Bronchial epithelial cell (primary cell): ENCODE results near the gene STMP1. TPM values are rescaled to one million over a fixed set of nuclear protein-coding genes. Genes with fewer than 3 reads are reported as not detected.

Experiments
- DNase-seq: peaks from one replicate; pipeline ENCODE4 v3.0.0-alpha.2; 2010; ENCODE audit warnings: low read depth
- FAIRE-seq: peaks from 2 replicates; lab custom pipeline; 2011; peaks lifted over from hg19 to GRCh38; lab: Jason Lieb, UNC
- H3K27me3 ChIP-seq: 2 replicates; pipeline ENCODE4 v1.5.1; 2011; ENCODE audit warnings: low read length; ENCODE audit not compliant: control insufficient read depth, insufficient read depth
- H3K36me3 ChIP-seq: 2 replicates; pipeline ENCODE4 v1.5.1; 2011; ENCODE audit warnings: low read length; ENCODE audit not compliant: control insufficient read depth, insufficient read depth
- H3K4me3 ChIP-seq: 2 replicates; pipeline ENCODE4 v1.5.1; 2011; ENCODE audit warnings: mild to moderate bottlenecking, low read depth, low read length, control low read depth
- total RNA-seq: library from RNA; depleted of rRNA; stranded (reverse); fragments of >200 nt; gene quantifications from 2 replicates; pipeline ENCODE4 v1.2.1, GENCODE V29; 2014
- TF ChIP-seq, protein P1 (sequence below): IDR thresholded peaks from 2 replicates; pipeline ENCODE4 v1.5.1; 2011; ENCODE audit warnings: mild to moderate bottlenecking, moderate library complexity, low read length, control low read depth, inconsistent platforms; ENCODE audit not compliant: insufficient read depth, severe bottlenecking

STMP1 gene
- total RNA-seq, 1 donor from 2014 or later, result 7.4 TPM

DNA sequence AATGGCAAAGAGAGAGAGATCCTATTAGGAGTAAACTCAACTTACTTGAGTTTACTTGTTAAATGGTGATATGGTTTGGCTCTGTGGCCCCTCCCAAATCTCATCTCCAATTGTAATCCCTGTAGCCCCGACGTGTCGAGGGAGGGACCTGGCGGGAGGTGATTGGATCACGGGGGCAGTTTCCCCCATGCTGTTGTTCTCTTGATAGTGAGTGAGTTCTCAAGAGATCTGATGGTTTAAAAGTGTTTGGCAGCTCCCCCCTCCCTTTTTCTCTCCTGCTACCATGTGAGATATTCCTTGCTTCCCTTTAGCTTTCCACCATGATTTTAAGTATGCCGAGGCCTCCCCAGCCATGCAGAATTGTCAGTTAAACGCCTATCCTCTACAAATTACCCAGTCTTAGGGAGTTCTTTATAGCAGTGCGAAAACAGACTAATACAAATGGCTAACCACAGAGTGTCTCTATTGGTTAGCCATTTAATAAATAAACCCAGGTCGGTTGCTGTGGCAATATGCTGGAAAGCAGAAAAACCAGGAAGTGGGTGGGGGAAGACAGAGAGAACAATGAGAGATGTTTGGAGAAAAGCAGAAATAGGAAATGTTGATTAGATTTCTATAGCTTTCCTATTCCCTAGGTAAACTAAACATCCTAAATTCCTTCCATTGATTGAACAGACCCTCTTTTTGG lies 3.0 kb upstream of the STMP1 start:
- no peaks in the 10 kb centered on the region for H3K27me3 ChIP-seq
- FAIRE-seq, result no peak
- DNase-seq, result no peak
- no peak overlapping the region for H3K4me3 ChIP-seq
- no peaks in the 10 kb centered on the region for H3K36me3 ChIP-seq
- TF ChIP-seq, protein P1, sequence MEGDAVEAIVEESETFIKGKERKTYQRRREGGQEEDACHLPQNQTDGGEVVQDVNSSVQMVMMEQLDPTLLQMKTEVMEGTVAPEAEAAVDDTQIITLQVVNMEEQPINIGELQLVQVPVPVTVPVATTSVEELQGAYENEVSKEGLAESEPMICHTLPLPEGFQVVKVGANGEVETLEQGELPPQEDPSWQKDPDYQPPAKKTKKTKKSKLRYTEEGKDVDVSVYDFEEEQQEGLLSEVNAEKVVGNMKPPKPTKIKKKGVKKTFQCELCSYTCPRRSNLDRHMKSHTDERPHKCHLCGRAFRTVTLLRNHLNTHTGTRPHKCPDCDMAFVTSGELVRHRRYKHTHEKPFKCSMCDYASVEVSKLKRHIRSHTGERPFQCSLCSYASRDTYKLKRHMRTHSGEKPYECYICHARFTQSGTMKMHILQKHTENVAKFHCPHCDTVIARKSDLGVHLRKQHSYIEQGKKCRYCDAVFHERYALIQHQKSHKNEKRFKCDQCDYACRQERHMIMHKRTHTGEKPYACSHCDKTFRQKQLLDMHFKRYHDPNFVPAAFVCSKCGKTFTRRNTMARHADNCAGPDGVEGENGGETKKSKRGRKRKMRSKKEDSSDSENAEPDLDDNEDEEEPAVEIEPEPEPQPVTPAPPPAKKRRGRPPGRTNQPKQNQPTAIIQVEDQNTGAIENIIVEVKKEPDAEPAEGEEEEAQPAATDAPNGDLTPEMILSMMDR, result no peak

DNA sequence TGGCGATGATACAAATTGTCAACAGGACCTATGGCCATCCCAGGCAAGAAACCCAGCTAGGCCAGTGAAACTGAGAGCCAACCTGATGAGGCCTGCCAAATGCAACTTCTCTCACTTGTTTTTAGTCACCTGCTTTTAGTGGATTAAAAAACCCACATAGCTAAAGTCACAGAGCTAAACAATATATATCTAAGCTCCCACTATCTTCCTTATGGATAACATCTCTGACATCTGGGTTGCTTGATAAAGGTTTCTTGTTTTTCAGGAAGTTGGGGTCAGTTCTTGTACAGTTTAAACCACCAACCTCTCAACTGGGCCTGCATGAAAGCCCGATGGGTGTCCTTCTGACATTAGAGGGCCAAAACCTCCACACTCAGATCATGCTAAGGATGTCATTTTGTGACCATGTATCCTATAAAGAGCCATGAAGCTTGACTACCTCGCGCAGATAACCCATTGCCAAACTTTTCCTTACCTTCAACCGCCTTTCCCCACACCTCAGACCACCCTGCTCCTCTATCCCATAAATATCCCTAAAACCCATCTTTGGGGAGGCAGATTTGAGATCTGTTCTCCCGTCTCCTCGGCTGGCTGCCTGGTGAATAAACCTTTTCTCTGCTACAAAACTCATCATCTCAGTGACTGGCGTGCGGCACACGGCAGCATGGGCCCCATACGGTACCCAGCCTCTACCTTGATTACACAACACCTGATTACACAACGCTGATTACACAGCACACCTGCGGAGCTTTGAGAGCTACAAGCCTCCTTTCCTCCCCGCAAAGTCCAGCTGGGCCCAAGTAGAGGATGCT lies 797 bp upstream of the STMP1 start:
- TF ChIP-seq, protein P1, result no peak
- peak overlapping the region; percentile 96 for H3K4me3 ChIP-seq
- DNase-seq, result peak; percentile 83

DNA sequence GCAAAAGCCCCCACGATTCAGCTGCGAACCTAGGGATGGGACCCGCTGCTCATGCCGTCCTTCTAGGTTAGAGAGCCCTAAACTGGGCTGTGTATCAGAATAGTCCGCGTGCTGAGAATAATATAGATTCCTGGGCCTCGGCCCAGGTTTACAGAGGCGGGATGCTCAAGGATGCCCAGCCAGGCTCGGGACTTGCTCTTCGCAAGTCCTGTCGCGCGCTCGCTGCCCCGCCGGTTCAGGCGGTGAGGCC lies 266 bp upstream of the STMP1 start:
- no peaks in the 10 kb centered on the region for H3K36me3 ChIP-seq
- no peak for DNase-seq
- no peak for FAIRE-seq
- H3K4me3 ChIP-seq, result peak overlapping the region; percentile 96
- no peaks in the 10 kb centered on the region for H3K27me3 ChIP-seq
- TF ChIP-seq, protein P1, result no peak

More for the DNA sequence above, 797 bp upstream of the STMP1 start:
- Histone ChIP-seq H3K27me3 (no peaks in the 10 kb centered on the region), H3K36me3 (no peaks in the 10 kb centered on the region)
- no peak for FAIRE-seq

DNA sequence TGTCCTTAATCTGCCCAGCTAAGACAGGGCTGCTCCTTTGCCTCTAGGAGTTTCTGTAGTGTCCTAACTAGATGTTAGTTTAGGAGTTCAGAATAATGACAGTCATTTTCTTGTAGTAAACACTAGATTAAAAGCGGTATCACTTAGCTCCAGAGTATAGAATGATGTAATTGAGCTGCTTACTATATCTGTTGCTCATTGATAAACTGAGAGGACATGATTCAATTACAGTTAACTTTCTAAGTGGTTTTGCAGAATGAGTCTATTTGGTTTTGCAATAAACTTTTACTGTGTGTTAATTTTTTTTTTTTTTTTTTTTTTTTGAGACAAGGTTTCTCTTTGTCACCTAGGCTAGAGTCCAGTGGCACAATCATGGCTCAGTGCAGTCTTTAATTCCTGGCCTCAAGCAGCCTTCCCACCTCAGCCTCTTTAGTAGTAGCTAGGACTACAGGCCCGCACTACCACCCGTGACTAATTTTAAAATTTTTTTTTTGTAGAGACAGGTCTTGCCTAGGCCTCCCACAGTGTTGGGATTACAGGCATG lies 1.8 kb downstream of the STMP1 start:
- no peak for FAIRE-seq
- peak; percentile 56 for DNase-seq
- H3K27me3 ChIP-seq, result no peaks in the 10 kb centered on the region
- H3K4me3 ChIP-seq, result no peak overlapping the region
- H3K36me3 ChIP-seq, result no peaks in the 10 kb centered on the region
- TF ChIP-seq, protein P1, result no peak

DNA sequence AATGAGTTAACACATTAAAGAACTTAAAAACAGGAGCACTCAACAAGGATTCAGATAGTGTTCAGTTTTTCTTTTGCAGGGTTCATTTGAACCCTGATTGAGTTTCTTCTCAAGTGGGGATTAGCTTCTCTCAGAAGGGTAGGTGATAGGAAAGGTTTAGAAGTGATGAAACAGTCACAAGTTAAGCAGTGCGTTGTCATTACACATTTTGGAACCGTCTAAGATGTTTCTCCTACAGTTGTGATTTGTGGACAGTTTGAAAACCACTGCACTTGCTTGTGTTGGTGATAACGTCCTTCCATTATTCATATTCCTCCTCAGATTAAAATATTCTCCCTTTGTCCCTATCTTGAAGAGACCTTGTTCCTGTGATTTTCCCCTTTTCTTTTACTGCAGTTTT lies 2.7 kb downstream of the STMP1 start:
- TF ChIP-seq, protein P1, result no peak
- FAIRE-seq (no peak), DNase-seq (no peak)
- Histone ChIP-seq H3K27me3 (no peaks in the 10 kb centered on the region), H3K36me3 (no peaks in the 10 kb centered on the region), H3K4me3 (no peak overlapping the region)
